Cardiac muscle cell (in vitro differentiated cells and primary cell): Measurements from ENCODE around the gene ILDR2. TPM values are rescaled to one million over a fixed set of nuclear protein-coding genes. Genes with fewer than 3 reads are reported as not detected.
"Not testable (repeated sequence)": the region's sequence is repeated elsewhere in the genome, so short reads cannot be mapped to it uniquely, and the experiment has no call there.

Experiments
- DNase-seq, 2 donors: peaks; one replicate each; pipeline versions ENCODE4 v3.0.0 to v3.0.0-alpha.2; 2010 to 2017; ENCODE audit warnings: low read depth in 1 of 2, low spot score in 1 of 2
- H3K27ac ChIP-seq: fragments of 200-600 bp; sonication (generic); 2 replicates; pipeline ENCODE4 v1.5.1; 2016
- H3K27me3 ChIP-seq: fragments of 200-600 bp; sonication (generic); 2 replicates; pipeline ENCODE4 v1.6.0; 2016; ENCODE audit warnings: control low read depth
- H3K36me3 ChIP-seq: fragments of 200-600 bp; sonication (generic); 2 replicates; pipeline ENCODE4 v1.5.1; 2016; ENCODE audit warnings: control low read depth
- H3K4me1 ChIP-seq: fragments of 200-600 bp; sonication (generic); 2 replicates; pipeline ENCODE4 v1.8.1; 2017; ENCODE audit warnings: low read depth, mild to moderate bottlenecking, mixed run types
- H3K4me3 ChIP-seq: fragments of 200-600 bp; sonication (generic); 2 replicates; pipeline ENCODE4 v1.5.1; 2016; ENCODE audit warnings: mild to moderate bottlenecking
- H3K9me3 ChIP-seq: fragments of 200-600 bp; sonication (generic); 2 replicates; pipeline ENCODE4 v1.5.1; 2017; ENCODE audit warnings: low read depth, mild to moderate bottlenecking, control low read depth
- CTCF ChIP-seq: IDR thresholded peaks from 2 replicates; pipeline ENCODE4 v1.5.1; 2012; ENCODE audit warnings: low read depth, mild to moderate bottlenecking, low read length
- polyA plus RNA-seq: library from polyadenylated mRNA; unstranded; fragments of >200 nt; fragmentation: Nextera tagmentation; extraction: Ambion mirVana; gene quantifications from 2 replicates; pipeline ENCODE4 v1.2.1, GENCODE V29; 2016
- total RNA-seq: library from RNA; depleted of rRNA; stranded (reverse); fragments of >200 nt; gene quantifications from 2 replicates; pipeline ENCODE4 v1.2.3, GENCODE V29; 2016

The ILDR2 gene
- total and polyA plus RNA-seq, 2 experiments from 2014 or later = 3.3 to 12.3 TPM

- Histone ChIP-seq H3K27ac (no peak overlapping the region), H3K36me3 (no peaks in the 10 kb centered on the region), H3K4me1 (no peaks in the 10 kb centered on the region), H3K27me3 (peaks cover 45% of the 10 kb centered on the region), H3K9me3 (no peaks in the 10 kb centered on the region), H3K4me3 (no peak overlapping the region)
- TF ChIP-seq CTCF = no peak
- no peak for DNase-seq
Measured at GRCh38 chr1:166884971-166885370, 90.4 kb downstream of the ILDR2 start.

- Histone ChIP-seq H3K4me1 (no peaks in the 10 kb centered on the region), H3K36me3 (no peaks in the 10 kb centered on the region), H3K27ac (no peak overlapping the region), H3K4me3 (no peak overlapping the region), H3K27me3 (peaks cover 38% of the 10 kb centered on the region), H3K9me3 (no peaks in the 10 kb centered on the region)
- TF ChIP-seq CTCF = peak; percentile 67
- DNase-seq = peak; percentile 45 to 75
Measured at GRCh38 chr1:166884040-166884642, 91.2 kb downstream of the ILDR2 start.

GRCh38 chr1:166882893-166883292, 92.4 kb downstream of the ILDR2 start:
- no peak for TF ChIP-seq CTCF
- no peak for DNase-seq
- no peak overlapping the region for H3K27ac ChIP-seq
- H3K4me3 ChIP-seq = no peak overlapping the region
- H3K4me1 ChIP-seq = no peaks in the 10 kb centered on the region
- peaks cover 38% of the 10 kb centered on the region for H3K27me3 ChIP-seq
- no peaks in the 10 kb centered on the region for H3K9me3 ChIP-seq
- no peaks in the 10 kb centered on the region for H3K36me3 ChIP-seq

GRCh38 chr1:166878173-166878917, 97.0 kb downstream of the ILDR2 start:
- not testable (repeated sequence) for H3K27ac ChIP-seq, DNase-seq, H3K4me3 ChIP-seq

GRCh38 chr1:166876540-166876838, 98.9 kb downstream of the ILDR2 start:
- H3K36me3 ChIP-seq = no peaks in the 10 kb centered on the region
- H3K4me1 ChIP-seq = no peaks in the 10 kb centered on the region
- DNase-seq = no peak
- TF ChIP-seq CTCF = no peak
- no peaks in the 10 kb centered on the region for H3K9me3 ChIP-seq
- H3K4me3 ChIP-seq = peak overlapping the region; percentile 15
- no peak overlapping the region for H3K27ac ChIP-seq
- H3K27me3 ChIP-seq = no peaks in the 10 kb centered on the region

More at GRCh38 chr1:166878173-166878917, 97.0 kb downstream of the ILDR2 start:
- not testable (repeated sequence) for H3K36me3 ChIP-seq, H3K4me1 ChIP-seq, H3K9me3 ChIP-seq
- peaks cover 16% of the 10 kb centered on the region for H3K27me3 ChIP-seq

GRCh38 chr1:166875734-166876539, 99.4 kb downstream of the ILDR2 start, which contains the start of gene TADA1:
TADA1 (minus strand) TSS chr1:166876264; CDS start chr1:166876233, 31 bp downstream.
- peak within 1 kb of the TSS; percentile 68 for H3K4me3 ChIP-seq
- no peaks in the 10 kb centered on the region for H3K36me3 ChIP-seq
- peaks cover 2% of the 10 kb centered on the region for H3K4me1 ChIP-seq
- H3K27me3 ChIP-seq = no peaks in the 10 kb centered on the region
- peak within 1 kb of the TSS; percentile 96 for H3K27ac ChIP-seq
- TF ChIP-seq CTCF = no peak
- no peaks in the 10 kb centered on the region for H3K9me3 ChIP-seq
- peak; percentile 99 to 100 for DNase-seq
